ENCODE measurements around the gene TPRN. TPM values are rescaled to one million over a fixed set of nuclear protein-coding genes. Genes with fewer than 3 reads are reported as not detected.

Gene TPRN
- 5.4 and 6.1 TPM in 2 replicates for total RNA-seq

DNA sequence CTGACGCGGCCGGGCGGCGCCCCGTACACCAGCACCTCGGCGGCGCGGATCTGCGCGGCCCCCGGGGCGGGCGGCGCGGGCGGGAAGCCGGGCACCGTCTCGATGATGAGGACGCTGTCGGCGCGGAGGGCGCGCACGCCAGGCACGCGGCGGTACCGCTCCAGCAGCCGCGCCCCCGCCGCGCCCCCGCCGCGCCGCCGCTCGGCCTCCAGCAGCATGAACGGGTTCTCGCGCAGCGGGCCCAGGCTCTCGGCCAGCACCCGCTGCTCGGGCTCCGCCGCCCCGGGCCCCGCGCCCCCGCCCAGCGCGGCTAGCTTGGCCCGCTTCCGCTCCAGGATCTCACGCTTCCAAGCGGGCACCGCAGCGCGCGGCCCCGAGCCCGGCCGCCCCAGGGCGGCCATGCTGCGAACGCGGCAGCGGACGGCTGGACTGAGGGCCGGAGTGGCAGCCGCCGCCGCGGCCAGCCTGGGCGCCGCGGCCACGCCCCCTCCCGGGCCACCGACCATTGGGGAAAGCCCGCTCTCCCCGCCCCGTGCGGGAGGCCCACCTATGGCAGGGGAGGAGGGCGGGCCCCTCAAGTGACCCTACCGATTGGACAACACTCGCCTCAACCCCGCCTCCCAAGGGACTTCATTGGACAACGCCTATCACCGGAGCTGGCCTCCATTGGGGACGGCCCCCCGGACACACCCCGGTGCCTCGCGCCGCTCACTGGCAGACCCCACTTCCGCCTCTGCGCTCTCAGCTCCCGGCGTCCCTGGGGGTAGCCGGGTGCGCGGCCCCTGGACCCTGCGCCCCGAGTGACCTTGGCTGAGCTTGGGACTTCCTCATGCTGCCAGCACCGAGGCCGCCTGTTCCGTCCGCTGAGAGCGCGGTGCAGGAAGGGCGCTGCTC, at the start of gene TPRN:
Gene TPRN, minus strand, starts transcription at position 431 of the 894 bp plus-strand sequence. Its CDS starts 30 bp downstream, at position 401.

DNA sequence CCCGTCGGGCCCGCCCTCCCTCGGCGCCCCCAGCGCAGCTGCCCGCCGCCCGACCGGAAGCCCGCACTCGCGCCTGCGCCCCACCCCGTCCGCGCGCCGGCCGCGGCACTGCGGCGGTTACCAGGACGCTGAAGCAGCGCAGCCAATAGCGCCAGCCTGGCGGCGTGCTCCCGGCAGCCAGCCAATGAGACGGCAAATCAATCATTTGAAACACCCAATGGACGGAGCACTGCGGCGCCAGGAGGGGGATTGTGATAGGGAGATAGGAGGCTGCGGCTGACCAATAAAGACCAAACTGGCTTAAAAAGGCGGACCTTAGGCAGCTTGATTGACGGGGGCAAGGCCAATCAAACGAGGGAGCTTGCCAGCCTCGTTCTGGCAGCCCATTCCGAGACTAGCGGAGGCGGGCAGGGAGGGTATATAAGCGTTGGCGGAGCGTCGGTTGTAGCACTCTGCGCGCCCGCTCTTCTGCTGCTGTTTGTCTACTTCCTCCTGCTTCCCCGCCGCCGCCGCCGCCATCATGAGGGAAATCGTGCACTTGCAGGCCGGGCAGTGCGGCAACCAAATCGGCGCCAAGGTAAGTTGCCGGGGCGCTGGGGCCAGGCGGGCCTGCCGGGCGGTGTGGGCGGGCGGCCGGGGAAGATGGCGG, 40.4 kb upstream of the TPRN start, which contains the start of gene TUBB4B:
Gene TUBB4B, plus strand, starts transcription at position 447 of the 649 bp plus-strand sequence. Its CDS starts 74 bp downstream, at position 521.

GRCh38 chr9:137230705-137231371, 30.3 kb upstream of the TPRN start, which contains the start of gene SLC34A3:
TSS of gene SLC34A3 (plus strand) at chr9:137230901. CDS start at chr9:137231703, 802 bp downstream.

GRCh38 chr9:137227054-137227852, 26.7 kb upstream of the TPRN start, which contains the start of gene RNF224:
TSS of gene RNF224 (plus strand) at chr9:137227502. CDS start at chr9:137228336, 834 bp downstream.

DNA sequence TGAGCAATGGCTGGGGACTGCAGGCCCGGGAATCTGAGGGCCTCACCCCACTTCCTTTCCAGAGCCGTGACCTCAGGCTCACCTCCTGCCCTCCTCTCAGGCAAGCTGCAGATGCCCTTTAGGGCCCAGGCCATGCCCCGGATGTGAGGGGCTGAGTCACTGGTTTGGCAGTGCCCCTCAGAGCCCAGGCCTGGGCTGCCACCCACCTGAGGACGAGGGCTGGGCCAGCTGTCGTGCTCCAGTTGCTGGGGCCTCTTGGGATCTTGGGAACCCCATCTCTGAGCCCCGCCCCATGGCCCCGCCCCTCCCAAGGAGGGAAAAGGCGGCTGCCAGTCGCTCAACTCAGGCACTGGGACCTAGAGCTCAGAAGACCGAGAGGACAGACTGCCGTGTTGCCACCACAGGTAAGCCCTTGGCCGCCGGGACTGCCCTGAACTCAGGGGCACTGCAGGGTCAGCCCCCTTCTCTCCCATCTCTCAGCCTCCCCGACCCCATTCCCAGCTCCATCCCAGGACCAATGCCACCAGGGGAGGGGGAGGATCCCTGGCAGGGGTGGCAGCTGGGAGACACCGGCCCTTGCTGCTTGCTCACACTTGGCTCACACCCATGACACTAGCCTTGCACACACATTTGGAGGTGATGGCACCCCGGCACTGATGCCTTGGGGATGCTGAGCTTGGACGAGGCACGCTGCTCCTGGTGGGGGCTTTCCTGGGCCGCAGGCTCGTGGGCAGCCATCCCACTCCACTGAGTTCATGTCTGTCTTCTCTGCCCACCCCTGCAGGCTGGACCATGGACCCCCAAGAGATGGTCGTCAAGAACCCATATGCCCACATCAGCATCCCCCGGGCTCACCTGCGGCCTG, 24.5 kb upstream of the TPRN start, which contains the start of gene CYSRT1:
Gene CYSRT1, plus strand, starts transcription at position 345 of the 865 bp plus-strand sequence. Its CDS starts 448 bp downstream, at position 793.

DNA sequence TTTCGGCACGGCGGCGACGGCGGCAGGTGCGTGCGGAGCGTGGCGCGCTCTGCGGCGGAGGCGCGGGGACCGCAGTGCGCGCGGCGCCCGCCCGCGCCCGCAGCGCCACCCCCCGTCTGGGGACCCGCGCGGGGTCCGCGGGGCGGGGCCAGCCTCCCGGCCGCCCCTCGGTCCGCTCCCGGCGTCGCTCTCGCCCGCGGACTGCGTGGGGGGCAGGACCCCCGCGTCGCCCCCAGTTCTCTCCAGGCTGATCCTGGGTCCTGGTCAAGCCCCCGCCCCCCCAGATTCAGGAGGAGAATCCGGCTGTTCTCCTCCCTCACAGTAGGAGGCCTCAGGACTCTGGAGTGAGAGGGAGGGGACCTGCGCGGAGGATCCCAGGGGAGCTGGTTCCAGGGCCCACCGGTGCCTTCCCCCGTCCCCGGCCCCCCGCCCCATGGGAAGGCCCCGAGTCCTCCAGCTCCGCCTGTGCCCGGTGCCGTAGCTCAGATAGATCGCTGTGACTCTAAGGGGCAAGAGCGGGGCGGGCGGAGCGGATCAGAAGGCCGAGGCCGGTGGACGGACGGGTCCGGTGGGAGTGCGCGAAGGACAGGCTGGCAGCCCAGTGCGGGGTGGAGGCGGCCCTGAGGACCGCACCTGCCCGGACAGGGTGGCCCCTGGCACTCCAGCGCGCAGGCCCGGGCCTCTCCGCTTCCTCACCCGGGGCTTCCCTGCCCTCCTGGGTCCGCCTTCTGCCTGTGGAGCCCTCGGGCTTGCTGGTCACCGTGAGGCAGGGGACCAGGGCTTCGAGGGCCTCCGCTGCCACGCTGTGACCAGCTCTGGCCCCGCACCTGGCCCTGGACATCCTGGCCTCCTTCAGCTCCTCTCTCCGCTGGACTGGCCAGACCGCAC, 21.9 kb upstream of the TPRN start, which contains the start of gene RNF208:
Gene RNF208, minus strand, starts transcription at position 51 of the 888 bp plus-strand sequence. CDS start 1,028 bp downstream, outside the sequence.

DNA sequence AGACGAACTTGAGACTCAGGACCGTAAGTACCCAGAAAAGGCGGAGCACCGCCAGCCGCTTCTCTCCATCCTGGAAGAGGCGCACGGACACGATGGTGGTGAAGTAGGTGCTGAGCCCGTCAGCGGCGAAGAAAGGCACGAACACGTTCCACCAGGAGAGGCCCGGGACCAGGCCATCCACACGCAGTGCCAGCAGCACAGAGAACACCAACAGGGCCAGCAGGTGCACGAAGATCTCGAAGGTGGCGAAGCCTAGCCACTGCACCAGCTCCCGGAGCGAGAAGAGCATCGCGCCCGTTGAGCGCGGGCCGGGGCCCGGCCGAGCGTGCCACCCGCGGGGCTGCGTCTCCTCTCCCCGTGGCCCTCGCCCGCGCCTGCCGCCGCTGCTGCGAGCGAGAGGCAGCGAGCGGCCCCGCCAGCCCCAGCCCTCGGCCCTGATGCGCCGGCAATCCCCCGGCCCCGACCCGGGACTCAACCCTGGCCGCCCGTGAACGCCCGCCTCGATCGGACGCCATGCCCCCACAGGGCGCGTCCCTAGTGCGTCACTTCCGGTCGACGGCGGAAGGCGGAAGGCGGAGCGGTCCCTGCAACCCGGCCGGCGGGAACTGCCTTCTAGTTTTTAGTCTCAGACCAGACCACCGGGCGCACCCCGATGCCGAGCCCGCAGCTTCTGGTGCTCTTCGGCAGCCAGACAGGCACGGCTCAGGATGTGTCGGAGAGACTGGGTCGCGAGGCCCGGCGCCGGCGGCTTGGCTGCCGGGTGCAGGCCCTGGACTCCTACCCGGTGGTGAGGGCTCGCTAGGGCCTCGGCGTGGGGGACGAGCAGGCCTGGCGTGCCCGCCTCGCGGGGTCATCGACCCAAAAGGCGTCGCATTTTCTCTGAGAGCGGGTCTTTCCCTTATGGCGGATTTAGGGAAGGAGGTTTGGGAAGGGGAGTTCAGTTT, 4.9 kb upstream of the TPRN start, which contains the start of the genes NDOR1 and TMEM203:
Gene NDOR1, plus strand, starts transcription at position 575 of the 944 bp plus-strand sequence. Its CDS starts 78 bp downstream, at position 653.
Gene TMEM203, minus strand, starts transcription at position 523 of the 944 bp plus-strand sequence. Its CDS starts 234 bp downstream, at position 289.

GRCh38 chr9:137188490-137189296, 11.8 kb downstream of the TPRN start, which contains the start of the genes ANAPC2 and SSNA1:
TSS of gene ANAPC2 (minus strand) at chr9:137188560. CDS start at chr9:137188532, 28 bp downstream.
TSS of gene SSNA1 (plus strand) at chr9:137188676. CDS start at chr9:137188727, 51 bp downstream.

GRCh38 chr9:137169896-137170358, 30.6 kb downstream of the TPRN start, which contains the start of gene LRRC26:
TSS of gene LRRC26 (minus strand) at chr9:137170051. CDS start at chr9:137169943, 108 bp downstream.

Small RNA genes within 50 kb of the gene (small RNA-seq; reads per million reads assigned to genes)
- gene MIR3621 = not detected

Other genes starting within 250 kb of the TPRN start
- gene LCN12, start 248.5 kb downstream of the TPRN start, total RNA-seq = not detected in 2 replicates
- gene PTGDS, start 223.2 kb downstream of the TPRN start, total RNA-seq = 0.65 and 5.1 TPM in 2 replicates
- gene LCNL1, start 217.7 kb downstream of the TPRN start, total RNA-seq = 0.11 and 0.65 TPM in 2 replicates
- gene PAXX, start 208.3 kb downstream of the TPRN start, total RNA-seq = 12.1 and 12.8 TPM in 2 replicates
- 16.0 and 16.6 TPM in 2 replicates for gene CLIC3, start 204.2 kb downstream of the TPRN start, total RNA-seq
- gene ABCA2, start 172.5 kb downstream of the TPRN start, total RNA-seq = 16.3 and 17.5 TPM in 2 replicates
- gene FUT7, start 168.7 kb downstream of the TPRN start, total RNA-seq = not detected in 2 replicates
- gene NPDC1, start 154.6 kb downstream of the TPRN start, total RNA-seq = 20.0 and 20.1 TPM in 2 replicates
- not detected in 2 replicates for gene ENTPD2, start 146.7 kb downstream of the TPRN start, total RNA-seq
- 2.9 and 4.0 TPM in 2 replicates for gene SAPCD2, start 130.2 kb downstream of the TPRN start, total RNA-seq
- 15.6 and 22.1 TPM in 2 replicates for gene UAP1L1, start 123.2 kb downstream of the TPRN start, total RNA-seq
- 60.6 and 60.9 TPM in 2 replicates for gene MAN1B1, start 113.8 kb downstream of the TPRN start, total RNA-seq
- gene DPP7, start 86.0 kb downstream of the TPRN start, total RNA-seq = 66.0 and 68.3 TPM in 2 replicates
- gene GRIN1, start 61.6 kb downstream of the TPRN start, total RNA-seq = under 0.01 TPM in 1 of 2 replicates, not detected in the other
- gene LRRC26, start 30.7 kb downstream of the TPRN start, total RNA-seq = not detected in 2 replicates
- gene TMEM210, start 28.7 kb downstream of the TPRN start, total RNA-seq = not detected in 2 replicates
- 21.9 and 24.7 TPM in 2 replicates for gene ANAPC2, start 12.2 kb downstream of the TPRN start, total RNA-seq
- 41.7 and 44.6 TPM in 2 replicates for gene SSNA1, start 12.1 kb downstream of the TPRN start, total RNA-seq
- gene TMEM203, start 4.9 kb upstream of the TPRN start, total RNA-seq = 29.0 and 29.4 TPM in 2 replicates
- 4.0 and 4.1 TPM in 2 replicates for gene NDOR1, start 5.0 kb upstream of the TPRN start, total RNA-seq
- gene RNF208, start 21.5 kb upstream of the TPRN start, total RNA-seq = 0.39 TPM in 1 of 2 replicates, not detected in the other
- 0.52 and 0.76 TPM in 2 replicates for gene CYSRT1, start 24.4 kb upstream of the TPRN start, total RNA-seq
- gene RNF224, start 26.8 kb upstream of the TPRN start, total RNA-seq = not detected in 2 replicates
- not detected in 2 replicates for gene SLC34A3, start 30.2 kb upstream of the TPRN start, total RNA-seq
- 114 and 130 TPM in 2 replicates for gene TUBB4B, start 40.5 kb upstream of the TPRN start, total RNA-seq
- not detected in 2 replicates for gene STPG3, start 50.5 kb upstream of the TPRN start, total RNA-seq
- gene NELFB, start 54.6 kb upstream of the TPRN start, total RNA-seq = 37.6 and 40.1 TPM in 2 replicates
- gene TOR4A, start 77.0 kb upstream of the TPRN start, total RNA-seq = 8.6 and 13.4 TPM in 2 replicates
- 0.13 and 0.22 TPM in 2 replicates for gene NRARP, start 101.5 kb upstream of the TPRN start, total RNA-seq
- 6.3 and 7.6 TPM in 2 replicates for gene EXD3, start 222.4 kb upstream of the TPRN start, total RNA-seq
- gene NOXA1, start 222.7 kb upstream of the TPRN start, total RNA-seq = 0.39 and 0.65 TPM in 2 replicates
- gene ENTPD8, start 240.6 kb upstream of the TPRN start, total RNA-seq = not detected in 2 replicates